Measurements from ENCODE around the gene CFAP221. TPM values are rescaled to one million over a fixed set of nuclear protein-coding genes. Genes with fewer than 3 reads are reported as not detected.

The CFAP221 gene
- polyA plus RNA-seq, 10 donors = 0.24 to 1.2 (median 0.82) TPM

DNA sequence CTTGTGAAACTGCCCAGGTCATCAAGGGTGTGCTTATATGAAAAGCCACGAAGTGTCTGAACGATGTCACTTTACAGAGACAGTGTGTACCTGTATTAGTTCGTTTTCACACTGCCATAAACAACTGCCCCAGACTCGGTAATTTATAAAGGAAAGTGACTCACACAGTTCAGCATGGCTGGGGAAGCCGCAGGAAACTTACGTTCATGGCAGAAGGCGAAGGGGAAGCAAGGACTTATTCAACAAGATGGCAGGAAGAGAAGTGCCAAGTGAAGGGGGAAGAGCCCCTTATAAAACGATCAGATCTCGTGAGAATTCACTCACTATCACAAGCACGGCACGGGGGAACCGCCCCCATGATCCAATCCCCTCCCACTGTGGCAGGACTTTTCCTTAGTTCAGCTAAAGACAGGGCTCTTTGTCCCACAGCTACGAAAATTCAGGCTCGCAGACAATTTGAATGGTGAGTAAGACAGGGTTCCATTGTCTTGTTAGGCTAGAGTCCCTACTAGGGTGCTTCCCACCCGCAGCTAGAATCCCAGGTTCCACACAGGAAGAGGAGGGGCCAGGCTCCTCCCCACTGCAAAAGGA lies 154.9 kb downstream of the CFAP221 start:
- no peak for DNase-seq

DNA sequence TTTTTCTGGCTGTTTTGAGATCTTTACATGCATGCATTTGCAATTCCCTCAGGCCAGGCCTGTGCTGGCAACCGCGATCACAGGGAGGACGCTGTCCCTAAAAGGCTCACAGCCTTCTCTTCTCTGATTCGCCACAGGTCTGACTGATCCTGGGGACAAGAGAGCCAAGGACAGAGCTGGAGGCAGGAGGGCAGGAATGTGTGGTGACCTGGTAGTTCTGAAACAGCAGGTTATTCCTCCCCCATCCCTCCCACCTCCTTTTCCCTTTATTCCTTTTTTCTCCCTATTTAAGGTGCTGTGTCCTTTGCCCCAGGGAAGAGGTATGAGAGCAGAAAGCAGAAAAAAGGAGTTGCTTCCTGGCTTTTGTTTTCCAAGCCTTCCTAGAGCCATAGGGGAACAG lies 156.6 kb downstream of the CFAP221 start:
- DNase-seq = no peak

DNA sequence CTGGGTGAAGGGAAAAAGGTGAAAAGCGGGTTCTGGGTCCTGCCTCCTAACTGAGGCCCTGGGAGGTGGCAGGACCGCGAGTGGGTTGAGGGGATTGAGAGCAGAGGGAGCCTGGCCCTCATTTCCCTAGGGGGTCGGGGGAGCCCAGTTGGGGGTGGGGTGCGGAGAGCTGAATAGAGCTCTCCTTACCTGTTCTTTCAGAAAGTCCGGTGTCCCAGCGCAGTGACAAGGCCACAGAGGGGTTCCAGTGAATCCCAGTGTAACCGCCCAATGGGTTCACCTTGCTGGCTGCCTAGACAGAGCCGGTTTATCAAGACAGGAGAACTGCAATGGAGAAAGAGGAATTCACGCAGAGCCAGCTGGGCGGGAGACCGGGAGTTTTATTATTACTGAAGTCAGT lies 157.1 kb downstream of the CFAP221 start:
- DNase-seq = no peak

DNA sequence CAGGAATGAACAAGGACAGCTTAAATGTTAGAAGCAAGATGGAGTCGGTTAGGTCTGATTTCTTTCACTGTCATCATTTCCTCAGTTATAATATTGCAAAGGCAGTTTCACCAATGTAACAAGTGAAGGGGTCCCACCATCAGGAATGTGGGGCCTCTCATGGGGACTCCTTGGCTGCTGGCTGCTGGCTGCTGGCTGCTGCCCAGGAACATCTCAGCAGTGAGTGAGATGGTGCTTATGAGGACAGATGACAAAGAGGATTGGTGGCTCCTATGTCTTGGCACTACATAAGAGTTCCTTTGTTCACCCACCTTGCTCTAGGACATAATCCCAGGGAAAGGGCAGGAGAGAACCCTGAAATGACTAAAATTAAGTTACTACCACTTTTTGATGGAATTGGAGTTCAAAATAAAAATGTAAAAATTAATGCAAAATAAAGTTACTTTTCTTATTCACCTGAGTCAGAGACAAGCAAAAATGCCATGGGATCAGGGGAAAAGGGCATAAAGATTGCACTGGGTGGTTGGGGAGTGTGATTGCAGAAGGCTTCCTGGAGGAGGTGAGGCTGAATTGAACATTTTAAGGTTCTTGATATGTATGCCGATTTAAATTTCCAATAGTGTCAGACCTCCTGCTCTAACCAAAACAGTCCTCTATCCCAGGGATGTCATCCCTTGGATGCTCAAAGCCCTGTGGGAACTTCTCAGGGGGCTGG lies 158.1 kb downstream of the CFAP221 start:
- DNase-seq = peak in 1 of 3 donors; percentile 28

DNA sequence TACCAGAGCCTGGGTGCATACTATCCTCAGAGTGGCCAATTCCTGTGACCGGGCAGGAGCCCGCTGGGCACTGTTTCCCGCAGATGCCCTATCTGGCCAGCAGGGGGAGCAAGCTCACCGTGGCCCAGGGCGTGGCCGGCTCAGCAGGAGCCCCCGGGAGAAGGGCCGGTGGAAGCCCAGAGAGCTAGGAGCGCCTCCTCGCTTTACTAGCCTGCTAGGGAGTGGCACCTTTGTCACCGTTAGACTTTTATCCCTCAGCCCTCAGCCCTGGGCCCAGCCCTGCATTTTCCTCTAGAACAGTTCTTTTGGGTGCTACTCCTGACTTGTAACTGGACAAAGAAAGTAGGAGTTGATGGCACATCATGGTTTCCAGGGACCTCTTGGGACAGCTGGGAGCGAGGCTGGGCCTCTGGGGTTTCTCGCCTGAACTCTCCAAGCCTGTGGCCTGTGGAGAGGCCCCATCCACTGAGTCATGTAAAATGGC lies 158.7 kb downstream of the CFAP221 start:
- peak; percentile 29 to 63 (median 57) for DNase-seq

DNA sequence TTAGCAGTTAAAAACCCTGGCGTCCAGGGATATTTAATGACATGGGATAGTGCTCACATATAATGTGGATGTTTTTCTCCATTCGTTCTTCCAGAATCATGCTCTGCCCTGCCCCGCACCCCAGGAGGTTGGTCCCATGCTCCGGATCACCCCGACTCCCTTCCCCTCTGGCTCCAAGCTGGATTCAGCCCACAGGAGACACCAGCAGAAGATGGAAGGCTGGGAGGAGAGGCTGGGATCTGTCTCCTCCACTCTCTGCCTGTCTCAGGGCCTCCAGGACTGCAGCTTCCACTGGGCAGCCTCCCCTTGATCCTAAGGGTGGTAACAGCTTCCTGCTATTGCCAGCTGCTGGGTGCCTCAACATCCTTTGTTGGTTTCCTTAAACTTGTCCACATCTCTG lies 159.3 kb downstream of the CFAP221 start:
- DNase-seq = no peak

DNA sequence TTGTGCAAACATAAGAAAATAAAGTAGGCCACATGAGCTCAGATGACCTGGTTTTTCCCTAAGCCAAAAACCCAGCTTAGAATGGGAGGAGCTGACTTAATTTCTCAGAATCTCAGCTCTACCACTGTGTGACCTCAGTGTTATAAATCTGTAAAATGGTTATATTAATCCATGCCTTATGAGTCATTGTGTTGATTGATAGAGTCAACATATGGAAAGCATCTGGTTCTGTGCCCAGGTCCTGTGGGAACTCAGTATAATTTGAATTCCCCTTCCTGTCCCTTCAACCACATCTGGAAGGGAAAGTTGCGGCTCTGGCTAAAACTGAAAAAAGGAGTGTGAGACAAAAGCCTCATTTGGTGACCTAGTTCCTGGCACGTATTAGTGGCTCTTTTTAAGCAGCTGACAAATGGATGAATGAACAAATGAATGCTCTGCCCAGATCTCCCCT lies 160.4 kb downstream of the CFAP221 start:
- no peak for DNase-seq

DNA sequence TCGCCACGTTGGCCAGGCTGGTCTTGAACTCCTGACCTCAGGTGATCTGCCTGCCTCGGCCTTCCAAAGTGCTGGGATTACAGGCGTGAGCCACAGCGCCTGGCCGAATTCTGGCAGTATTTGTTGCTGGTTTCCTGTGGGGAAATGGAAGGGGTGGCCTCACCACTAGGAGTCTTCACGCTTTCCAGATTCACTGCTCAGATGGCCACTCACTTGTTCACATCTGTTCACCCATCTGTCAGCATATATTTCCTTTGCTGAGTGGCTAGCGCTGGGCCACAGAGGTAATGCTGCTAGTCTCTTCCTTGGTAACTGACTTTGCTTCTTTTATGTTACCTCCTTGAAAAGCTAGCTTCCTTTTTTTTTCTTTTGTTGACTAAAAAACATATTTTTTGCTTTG lies 162.0 kb downstream of the CFAP221 start:
- no peak for DNase-seq

Other genes starting within 250 kb of the CFAP221 start
- gene C2orf76, start 177.6 kb upstream of the CFAP221 start, polyA plus RNA-seq (ENCODE audit: insufficient read length in 10 of 10) = 10 to 100 TPM in 8 of 10 donors, 1 to 10 TPM in 2; 8.0 to 13.3 (median 10.3) TPM
- gene DBI, start 177.5 kb upstream of the CFAP221 start, polyA plus RNA-seq (ENCODE audit: insufficient read length in 10 of 10) = 100 to 1,000 TPM; 235 to 314 (median 282) TPM
- 10 to 100 TPM in 2 of 10 donors, 1 to 10 TPM in 8; 4.7 to 11.7 (median 7.8) TPM for gene TMEM37, start 112.6 kb upstream of the CFAP221 start, polyA plus RNA-seq (ENCODE audit: insufficient read length in 10 of 10)
- gene SCTR, start 20.0 kb upstream of the CFAP221 start, polyA plus RNA-seq (ENCODE audit: insufficient read length in 10 of 10) = 1 to 10 TPM in 6 of 10 donors, under 1 TPM in 4; 0.37 to 3.0 (median 1.1) TPM
- 10 to 100 TPM in 3 of 10 donors, 1 to 10 TPM in 7; 7.9 to 11.8 (median 8.6) TPM for gene TMEM177, start 134.8 kb downstream of the CFAP221 start, polyA plus RNA-seq (ENCODE audit: insufficient read length in 10 of 10)
- gene PTPN4, start 215.5 kb downstream of the CFAP221 start, polyA plus RNA-seq (ENCODE audit: insufficient read length in 10 of 10) = 10 to 100 TPM; 11.6 to 19.0 (median 14.3) TPM